ENCODE measurements around the gene ERC2. TPM values are rescaled to one million over a fixed set of nuclear protein-coding genes. Genes with fewer than 3 reads are reported as not detected.

Gene ERC2
- total RNA-seq, 2 donors from 2014 or later: 0.33 to 1.2 TPM

DNA sequence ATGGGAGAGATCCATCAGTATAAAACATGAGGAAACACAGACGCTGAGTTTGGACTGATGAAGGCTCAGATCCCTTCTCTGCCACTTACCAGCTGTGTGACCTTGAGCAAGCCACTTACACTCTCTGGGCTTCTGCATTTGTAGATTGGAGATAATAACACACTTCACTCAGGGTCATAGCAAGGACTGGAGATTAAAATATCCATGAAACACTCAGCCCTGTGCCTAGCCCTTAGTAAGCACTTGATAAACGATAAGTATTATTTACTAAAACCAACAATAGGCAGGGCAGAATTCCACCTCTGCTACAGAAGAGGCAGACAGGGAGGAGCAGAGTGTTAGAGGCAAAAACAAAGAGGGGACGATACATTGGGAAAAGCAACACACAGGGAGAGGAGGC is 560.7 kb downstream of the ERC2 start:
- Mint-ChIP-seq H3K4me1 (ENCODE audit: low read depth in 2 of 2) (no peaks in the 10 kb centered on the region), H3K27me3 (no peaks in the 10 kb centered on the region), H3K4me3 (no peak overlapping the region), H3K36me3 (no peaks in the 10 kb centered on the region), H3K27ac (no peak overlapping the region), H3K9me3 (peaks cover 3% of the 10 kb centered on the region)
- DNase-seq (ENCODE audit: low spot score) (no peak), ATAC-seq (no peak)

DNA sequence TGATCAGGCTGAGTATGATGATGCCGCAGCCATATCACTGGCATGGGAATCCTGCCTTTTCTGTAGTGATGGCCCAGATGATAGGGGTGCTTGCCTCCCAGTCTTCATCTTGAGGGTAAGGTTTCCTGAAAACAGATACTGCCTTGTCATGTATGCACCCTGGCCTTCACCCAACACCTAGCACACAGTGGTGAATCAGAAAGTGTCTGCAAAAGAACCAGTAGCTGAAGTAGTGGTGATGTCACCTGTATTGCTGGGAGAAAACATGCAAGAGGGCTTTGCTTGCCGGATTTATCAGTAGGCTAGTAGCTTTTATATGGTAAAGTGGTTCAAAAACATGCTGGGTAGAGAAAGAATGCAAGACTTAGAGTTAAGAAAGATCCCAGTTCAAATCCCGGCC is 561.4 kb downstream of the ERC2 start:
- H3K36me3 Mint-ChIP-seq: no peaks in the 10 kb centered on the region
- no peak for ATAC-seq
- H3K4me3 Mint-ChIP-seq: no peak overlapping the region
- H3K27ac Mint-ChIP-seq: no peak overlapping the region
- H3K4me1 Mint-ChIP-seq (ENCODE audit: low read depth in 2 of 2): no peaks in the 10 kb centered on the region
- H3K27me3 Mint-ChIP-seq: no peaks in the 10 kb centered on the region
- H3K9me3 Mint-ChIP-seq: peaks cover 2% of the 10 kb centered on the region
- no peak for DNase-seq (ENCODE audit: low spot score)

DNA sequence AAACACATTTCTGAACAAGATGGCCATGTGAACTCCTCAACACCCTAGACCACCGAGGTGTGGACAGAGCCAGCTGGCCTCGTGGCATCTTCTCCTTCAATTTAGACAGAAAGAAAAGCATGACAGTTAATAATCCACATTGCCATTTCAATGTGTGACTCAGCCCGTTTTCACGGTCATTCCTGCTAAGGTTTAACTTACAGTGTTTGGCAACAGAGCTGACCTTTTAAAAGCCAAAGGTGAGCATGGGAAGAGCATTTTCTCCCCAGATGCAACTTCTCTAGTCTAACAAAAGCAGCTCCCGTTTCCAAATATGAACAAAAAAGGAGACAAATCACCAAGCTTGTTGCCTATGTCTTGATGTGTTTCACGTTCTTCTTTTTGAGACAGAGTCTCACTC is 563.6 kb downstream of the ERC2 start:
- Mint-ChIP-seq H3K4me3 (no peak overlapping the region), H3K9me3 (no peaks in the 10 kb centered on the region), H3K36me3 (no peaks in the 10 kb centered on the region), H3K27me3 (no peaks in the 10 kb centered on the region), H3K4me1 (ENCODE audit: low read depth in 2 of 2) (no peaks in the 10 kb centered on the region), H3K27ac (no peak overlapping the region)
- ATAC-seq: no peak
- DNase-seq (ENCODE audit: low spot score): no peak

DNA sequence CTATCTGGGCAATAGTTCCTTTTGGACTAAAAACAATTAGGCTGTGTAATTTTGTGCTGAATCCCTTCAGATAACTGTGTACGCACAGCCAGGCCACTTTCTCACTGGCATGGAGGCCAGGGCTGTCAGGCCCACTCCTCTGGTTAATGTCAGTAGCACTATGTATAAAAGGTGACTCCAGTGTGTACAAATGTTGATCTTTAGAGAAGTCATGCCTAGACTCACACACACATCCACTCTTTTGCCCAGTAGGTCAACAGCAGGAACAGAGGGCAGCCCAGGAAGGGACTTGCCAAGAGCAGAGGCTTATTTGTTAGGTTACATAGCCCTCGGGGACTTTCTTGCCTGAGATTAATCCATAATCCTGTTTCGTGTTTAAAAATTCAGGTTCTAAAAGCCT is 564.6 kb downstream of the ERC2 start:
- Mint-ChIP-seq H3K4me1 (ENCODE audit: low read depth in 2 of 2) (no peaks in the 10 kb centered on the region), H3K27ac (no peak overlapping the region), H3K27me3 (no peaks in the 10 kb centered on the region), H3K4me3 (no peak overlapping the region), H3K9me3 (no peaks in the 10 kb centered on the region), H3K36me3 (no peaks in the 10 kb centered on the region)
- ATAC-seq (no peak), DNase-seq (ENCODE audit: low spot score) (no peak)

DNA sequence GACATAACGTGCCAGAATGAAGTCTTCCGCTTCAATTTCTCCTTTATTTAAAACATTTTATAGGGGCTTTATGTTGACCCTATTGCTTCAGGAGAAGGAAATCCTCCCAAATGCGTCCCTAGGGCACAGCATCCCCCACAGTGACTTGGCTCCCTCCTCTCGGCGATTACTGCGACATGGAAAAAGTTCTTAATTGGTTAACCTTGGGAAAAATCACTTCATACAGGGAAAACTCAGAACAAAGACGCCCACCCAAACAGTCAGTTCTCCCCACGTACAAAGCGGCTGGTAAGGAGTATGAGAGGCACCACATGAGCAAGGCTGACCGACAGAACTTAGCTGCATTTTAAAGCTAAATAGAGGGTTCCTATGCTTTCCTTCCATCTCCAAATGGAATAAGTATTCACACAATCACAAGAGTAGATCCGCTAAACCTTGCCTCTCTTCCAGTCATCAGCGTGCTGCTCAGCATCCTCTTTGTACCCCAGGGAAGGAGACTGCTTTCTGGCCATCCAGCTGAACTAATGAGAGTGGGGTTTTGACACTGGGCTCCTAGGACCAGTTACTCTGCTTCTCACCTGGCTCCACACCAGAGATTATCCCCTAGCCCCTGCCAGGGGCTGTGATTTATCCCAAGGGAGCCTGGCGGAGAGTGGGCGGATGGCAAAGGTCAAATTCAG is 565.9 kb downstream of the ERC2 start:
- Mint-ChIP-seq H3K4me1 (ENCODE audit: low read depth in 2 of 2) (no peaks in the 10 kb centered on the region), H3K36me3 (no peaks in the 10 kb centered on the region), H3K27ac (no peak overlapping the region), H3K4me3 (no peak overlapping the region), H3K27me3 (no peaks in the 10 kb centered on the region), H3K9me3 (no peaks in the 10 kb centered on the region)
- ATAC-seq (no peak), DNase-seq (ENCODE audit: low spot score) (no peak)

DNA sequence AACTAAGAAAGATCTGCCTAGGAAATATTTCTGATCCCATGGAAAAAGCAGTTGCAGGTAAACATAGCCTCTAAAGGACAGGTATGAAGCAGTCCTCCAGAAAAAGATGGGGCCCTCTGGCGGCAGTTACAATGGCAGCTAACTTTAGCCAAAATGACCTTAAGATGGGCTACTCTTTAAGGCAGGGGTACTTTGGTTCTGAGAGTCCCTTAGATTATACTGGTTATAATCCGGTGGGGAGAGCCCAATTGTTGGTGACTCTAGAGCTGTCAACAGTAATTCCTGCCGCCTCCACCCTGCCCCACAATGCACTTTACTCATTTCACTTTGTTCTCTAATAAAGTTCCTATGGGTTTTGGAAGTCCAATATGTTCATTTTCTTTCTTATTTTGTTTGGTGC is 568.4 kb downstream of the ERC2 start:
- H3K27ac Mint-ChIP-seq: no peak overlapping the region
- H3K27me3 Mint-ChIP-seq: no peaks in the 10 kb centered on the region
- H3K4me3 Mint-ChIP-seq: no peak overlapping the region
- H3K4me1 Mint-ChIP-seq (ENCODE audit: low read depth in 2 of 2): no peaks in the 10 kb centered on the region
- H3K36me3 Mint-ChIP-seq: no peaks in the 10 kb centered on the region
- H3K9me3 Mint-ChIP-seq: no peaks in the 10 kb centered on the region
- DNase-seq (ENCODE audit: low spot score) (no peak), ATAC-seq (no peak)

DNA sequence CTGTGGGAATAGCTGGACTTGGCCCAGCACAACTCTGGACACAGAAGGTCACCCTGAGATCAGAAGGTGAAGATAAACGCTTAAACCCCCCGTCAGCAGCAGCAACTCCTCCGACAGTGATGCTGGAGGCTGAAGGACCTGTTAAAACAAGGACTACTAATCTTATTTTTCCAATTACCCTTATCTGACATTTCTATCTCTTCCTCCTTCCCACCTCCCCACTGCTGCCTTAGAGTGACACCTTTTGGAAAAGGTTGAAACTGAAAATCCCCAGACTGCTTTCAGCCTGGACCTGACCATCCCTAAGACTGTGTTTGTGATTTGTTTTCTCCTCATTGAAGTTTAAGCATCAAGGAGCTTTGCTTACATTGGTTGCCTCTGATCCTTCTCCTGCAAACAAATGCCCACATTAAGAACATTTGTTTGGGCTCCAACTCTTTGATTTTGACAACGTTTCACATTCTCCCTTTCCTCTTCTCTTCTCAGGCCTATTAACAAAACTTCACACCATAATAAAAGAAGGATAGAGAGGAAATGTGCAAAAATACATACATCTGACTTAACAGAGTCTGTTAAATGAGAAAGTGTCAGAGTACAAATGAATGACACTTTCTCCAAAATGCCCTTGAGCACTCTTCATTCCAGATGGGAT is 570.6 kb downstream of the ERC2 start:
- Mint-ChIP-seq H3K4me3 (no peak overlapping the region), H3K9me3 (peaks cover 4% of the 10 kb centered on the region), H3K36me3 (no peaks in the 10 kb centered on the region), H3K27me3 (no peaks in the 10 kb centered on the region), H3K4me1 (ENCODE audit: low read depth in 2 of 2) (no peaks in the 10 kb centered on the region), H3K27ac (no peak overlapping the region)
- no peak for DNase-seq (ENCODE audit: low spot score)
- ATAC-seq: no peak

DNA sequence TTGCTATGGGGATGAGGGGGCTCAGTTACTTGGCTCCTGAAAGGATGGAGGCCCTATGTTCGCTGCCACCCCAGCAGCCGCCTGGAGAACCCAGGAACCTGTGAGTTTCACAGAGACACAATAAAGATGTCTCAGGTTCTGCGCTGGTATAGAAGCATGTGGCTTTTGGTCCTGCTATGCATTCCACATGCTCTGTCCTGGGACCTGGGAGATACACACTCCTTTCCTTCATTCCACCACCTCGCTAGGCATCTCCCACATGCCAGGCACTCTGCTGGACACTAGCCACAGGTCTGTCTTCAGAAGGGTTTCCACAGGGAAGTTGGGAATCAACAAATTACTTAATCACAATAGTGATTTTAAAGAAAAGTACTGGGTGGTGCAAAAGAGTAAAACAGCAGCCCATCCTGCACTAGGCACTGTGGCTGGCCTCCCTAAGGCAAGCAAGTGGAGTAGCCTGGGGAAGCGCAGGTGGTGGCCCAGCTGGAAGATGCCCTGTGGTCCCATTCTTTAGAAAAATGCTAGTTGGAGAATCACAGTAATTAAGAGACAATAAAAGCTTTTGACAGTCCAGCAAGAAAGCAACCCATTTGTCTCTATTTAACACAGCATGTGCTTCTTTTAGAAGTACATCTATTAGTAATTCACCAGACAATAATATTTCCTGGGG is 572.2 kb downstream of the ERC2 start:
- no peak for DNase-seq (ENCODE audit: low spot score)
- Mint-ChIP-seq H3K4me1 (ENCODE audit: low read depth in 2 of 2) (no peaks in the 10 kb centered on the region), H3K36me3 (no peaks in the 10 kb centered on the region), H3K27ac (no peak overlapping the region), H3K4me3 (no peak overlapping the region), H3K9me3 (peaks cover 4% of the 10 kb centered on the region), H3K27me3 (no peaks in the 10 kb centered on the region)
- ATAC-seq: no peak

DNA sequence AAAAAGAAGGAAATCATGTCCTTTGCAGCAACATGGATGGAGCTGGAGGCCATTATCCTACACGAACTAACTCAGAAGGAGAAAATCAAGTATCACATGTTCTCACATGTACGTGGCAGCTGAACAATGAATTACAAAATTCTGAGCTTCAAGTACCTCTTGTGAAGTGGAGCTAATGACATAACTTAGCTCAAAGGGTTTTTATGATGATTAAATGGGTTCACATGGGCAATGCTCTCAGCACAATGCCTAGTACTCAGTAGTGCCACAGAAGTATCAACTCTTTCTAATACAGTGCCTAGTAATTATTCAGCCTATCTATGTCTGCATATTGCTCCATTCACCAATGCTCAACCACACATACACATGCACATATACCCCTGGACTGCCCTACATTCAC is 573.7 kb downstream of the ERC2 start:
- Mint-ChIP-seq H3K9me3 (peaks cover 4% of the 10 kb centered on the region), H3K36me3 (no peaks in the 10 kb centered on the region), H3K4me3 (no peak overlapping the region), H3K27me3 (no peaks in the 10 kb centered on the region), H3K4me1 (ENCODE audit: low read depth in 2 of 2) (no peaks in the 10 kb centered on the region), H3K27ac (no peak overlapping the region)
- ATAC-seq (no peak), DNase-seq (ENCODE audit: low spot score) (no peak)

DNA sequence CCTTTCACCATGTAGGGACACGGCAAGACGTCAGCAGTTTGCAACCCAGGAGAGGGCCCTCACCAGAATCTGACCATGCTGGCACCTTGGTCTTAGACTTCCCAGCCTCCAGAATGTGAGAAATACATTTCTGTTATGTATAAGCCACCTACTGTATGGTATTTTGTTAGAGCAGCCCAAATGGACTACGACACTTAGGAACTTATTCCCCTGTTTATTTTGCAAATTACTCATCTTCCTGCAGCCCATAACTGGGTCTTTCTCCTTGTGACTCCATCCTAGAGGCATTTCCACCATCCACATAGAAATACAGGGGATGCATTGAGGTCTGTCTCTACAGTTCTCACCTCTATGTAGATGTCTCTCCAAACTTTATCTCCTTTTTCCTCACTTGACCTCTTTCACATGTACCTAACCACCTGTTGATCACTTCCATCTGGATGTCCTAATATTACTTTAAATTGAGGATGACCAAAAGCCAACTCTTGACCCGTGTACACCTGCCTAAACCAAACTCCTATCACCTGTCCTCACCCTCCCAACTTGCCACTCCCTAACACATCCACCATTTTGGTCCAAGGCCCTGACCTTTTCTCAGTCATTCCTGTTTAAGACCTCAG is 575.1 kb downstream of the ERC2 start:
- Mint-ChIP-seq H3K9me3 (peaks cover 4% of the 10 kb centered on the region), H3K4me1 (ENCODE audit: low read depth in 2 of 2) (no peaks in the 10 kb centered on the region), H3K36me3 (no peaks in the 10 kb centered on the region), H3K27me3 (no peaks in the 10 kb centered on the region), H3K4me3 (no peak overlapping the region), H3K27ac (no peak overlapping the region)
- DNase-seq (ENCODE audit: low spot score): no peak
- ATAC-seq: no peak

DNA sequence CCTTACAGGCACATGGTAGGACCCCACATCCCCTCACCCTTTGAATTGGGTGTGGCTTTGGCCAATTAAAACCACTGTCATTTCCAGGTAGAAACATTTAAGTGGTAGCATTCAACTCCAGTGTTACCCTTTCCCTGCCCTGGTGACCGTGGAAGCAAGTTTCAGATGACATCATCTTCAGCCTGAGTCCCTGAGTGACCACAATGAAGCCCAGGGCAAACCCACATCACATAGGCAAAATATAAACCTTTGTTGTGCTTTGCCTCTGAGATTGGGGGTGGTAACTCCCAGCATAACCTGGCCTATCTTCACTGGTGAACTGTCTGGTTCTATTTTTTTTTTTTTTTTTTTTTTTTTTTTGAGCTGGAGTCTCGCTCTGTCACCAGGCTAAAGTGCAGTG is 577.2 kb downstream of the ERC2 start:
- H3K9me3 Mint-ChIP-seq: peaks cover 4% of the 10 kb centered on the region
- no peaks in the 10 kb centered on the region for H3K36me3 Mint-ChIP-seq
- ATAC-seq (no peak), DNase-seq (ENCODE audit: low spot score) (no peak)
- H3K4me3 Mint-ChIP-seq: no peak overlapping the region
- no peaks in the 10 kb centered on the region for H3K27me3 Mint-ChIP-seq
- no peaks in the 10 kb centered on the region for H3K4me1 Mint-ChIP-seq (ENCODE audit: low read depth in 2 of 2)
- H3K27ac Mint-ChIP-seq: no peak overlapping the region

DNA sequence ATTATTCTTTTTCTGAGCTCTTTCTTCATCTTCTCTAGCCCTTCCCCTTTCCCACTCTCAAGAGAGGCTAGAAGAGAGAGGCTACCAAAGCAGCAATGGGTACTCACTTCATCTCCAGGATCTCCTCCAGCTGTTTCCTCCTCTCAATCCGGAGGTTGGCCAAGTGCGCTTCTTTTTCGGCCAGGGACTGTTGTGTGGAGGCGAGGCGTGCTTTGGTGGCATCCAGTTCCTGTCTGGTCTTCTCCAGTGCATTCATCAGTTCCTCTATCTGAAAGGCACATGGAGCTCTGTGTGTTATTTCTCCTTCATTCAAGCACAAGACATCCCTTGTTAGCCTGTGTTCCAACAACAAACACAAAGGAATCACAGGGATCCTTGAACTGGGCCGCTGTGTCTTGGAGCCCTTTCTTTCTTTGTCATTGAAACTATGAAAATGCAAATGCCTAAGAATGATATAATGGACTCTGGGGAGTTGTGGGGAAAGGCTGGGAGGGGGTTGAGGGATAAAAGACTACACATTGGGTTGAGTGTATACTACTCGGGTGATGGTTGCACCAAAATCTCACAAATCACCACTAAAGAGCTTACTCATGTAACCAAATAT is 579.9 kb downstream of the ERC2 start:
- Mint-ChIP-seq H3K9me3 (no peaks in the 10 kb centered on the region), H3K27me3 (no peaks in the 10 kb centered on the region), H3K27ac (no peak overlapping the region), H3K4me3 (no peak overlapping the region), H3K36me3 (no peaks in the 10 kb centered on the region), H3K4me1 (ENCODE audit: low read depth in 2 of 2) (no peaks in the 10 kb centered on the region)
- no peak for DNase-seq (ENCODE audit: low spot score)
- no peak for ATAC-seq

DNA sequence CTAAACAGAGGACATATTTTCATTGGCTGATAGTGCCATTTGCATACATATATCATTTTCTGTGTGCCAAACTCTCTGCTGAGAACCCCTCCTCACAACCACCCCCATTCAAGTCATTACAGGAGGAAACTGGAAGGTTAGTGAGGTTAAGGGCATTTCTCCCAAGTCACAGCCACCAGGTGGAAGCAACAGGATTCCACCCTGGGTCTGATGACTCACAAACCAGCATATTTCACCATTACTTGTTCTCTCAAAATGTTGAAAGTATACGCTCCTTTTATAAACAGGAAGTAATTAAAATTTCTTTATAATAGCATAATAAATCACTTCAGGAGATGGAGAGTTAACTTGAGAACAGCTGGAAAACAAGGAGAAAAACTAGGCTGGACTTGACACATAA is 582.5 kb downstream of the ERC2 start:
- DNase-seq (ENCODE audit: low spot score): no peak
- no peaks in the 10 kb centered on the region for H3K4me1 Mint-ChIP-seq (ENCODE audit: low read depth in 2 of 2)
- H3K27ac Mint-ChIP-seq: no peak overlapping the region
- H3K4me3 Mint-ChIP-seq: no peak overlapping the region
- no peaks in the 10 kb centered on the region for H3K36me3 Mint-ChIP-seq
- no peaks in the 10 kb centered on the region for H3K27me3 Mint-ChIP-seq
- H3K9me3 Mint-ChIP-seq: peaks cover 2% of the 10 kb centered on the region
- no peak for ATAC-seq
